Mucosa of rectum (tissue), 2 donors: ENCODE results near the gene DNAJC8.

ENCODE experiments used
- H3K27ac ChIP-seq, 2 donors: one replicate each; pipeline ENCODE4 v1.7.0; 2013; ENCODE audit warnings: inconsistent platforms in 2 of 2, low read depth in 2 of 2, low read length in 2 of 2
- H3K27me3 ChIP-seq, 2 donors: one replicate each; pipeline ENCODE4 v1.7.0; 2013; ENCODE audit warnings: low read length in 2 of 2; ENCODE audit not compliant: control insufficient read depth in 2 of 2, insufficient read depth in 2 of 2
- H3K36me3 ChIP-seq, 2 donors: one replicate each; pipeline ENCODE4 v1.7.0; 2013; ENCODE audit warnings: low read length in 2 of 2; ENCODE audit not compliant: control insufficient read depth in 2 of 2, insufficient read depth in 2 of 2
- H3K4me1 ChIP-seq, 2 donors: one replicate each; pipeline ENCODE4 v1.7.0; 2013; ENCODE audit warnings: low read length in 2 of 2, mild to moderate bottlenecking in 1 of 2; ENCODE audit not compliant: control insufficient read depth in 2 of 2, insufficient read depth in 2 of 2
- H3K4me3 ChIP-seq, 2 donors: one replicate each; pipeline ENCODE4 v1.7.0; 2013; ENCODE audit warnings: low read length in 2 of 2
- H3K9ac ChIP-seq, 2 donors: one replicate each; pipeline ENCODE4 v1.7.0; 2013; ENCODE audit warnings: low read length in 2 of 2, low read depth in 1 of 2, mild to moderate bottlenecking in 1 of 2
- H3K9me3 ChIP-seq, 2 donors: one replicate each; pipeline ENCODE4 v1.7.0; 2013; ENCODE audit warnings: low read length in 2 of 2; ENCODE audit not compliant: control insufficient read depth in 2 of 2
- donor health status: healthy.
- donor health status: Normal muscosa, but diverticular disease.

The DNAJC8 gene

GRCh38 chr1:28267633-28268032 lies 34.8 kb upstream of the DNAJC8 start:
- Histone ChIP-seq H3K4me1 (peaks cover 0 to 4% of the 10 kb centered on the region in 2 donors), H3K36me3 (peaks cover 12 to 18% of the 10 kb centered on the region in 2 donors), H3K27me3 (no peaks in the 10 kb centered on the region), H3K9me3 (no peaks in the 10 kb centered on the region), H3K27ac (no peak overlapping the region), H3K4me3 (no peak overlapping the region), H3K9ac (no peak overlapping the region)

- H3K27me3 ChIP-seq: no peaks in the 10 kb centered on the region
- no peak overlapping the region for H3K4me3 ChIP-seq
- peaks cover 0 to 4% of the 10 kb centered on the region in 2 donors for H3K4me1 ChIP-seq
- no peaks in the 10 kb centered on the region for H3K9me3 ChIP-seq
- no peak overlapping the region for H3K9ac ChIP-seq
- H3K27ac ChIP-seq: no peak overlapping the region
- peaks cover 5 to 11% of the 10 kb centered on the region in 2 donors for H3K36me3 ChIP-seq
Measured at GRCh38 chr1:28266920-28267322, 34.1 kb upstream of the DNAJC8 start.

- no peaks in the 10 kb centered on the region for H3K27me3 ChIP-seq
- H3K9ac ChIP-seq: no peak overlapping the region
- no peaks in the 10 kb centered on the region for H3K9me3 ChIP-seq
- H3K4me1 ChIP-seq: peaks cover 9 to 10% of the 10 kb centered on the region in 2 donors
- no peaks in the 10 kb centered on the region for H3K36me3 ChIP-seq
- no peak overlapping the region for H3K27ac ChIP-seq
- no peak overlapping the region for H3K4me3 ChIP-seq
Measured at GRCh38 chr1:28265577-28265976, 32.7 kb upstream of the DNAJC8 start.

GRCh38 chr1:28264897-28265296 lies 32.1 kb upstream of the DNAJC8 start:
- no peaks in the 10 kb centered on the region for H3K27me3 ChIP-seq
- peaks cover 9 to 10% of the 10 kb centered on the region in 2 donors for H3K4me1 ChIP-seq
- no peak overlapping the region for H3K27ac ChIP-seq
- no peaks in the 10 kb centered on the region for H3K36me3 ChIP-seq
- H3K9ac ChIP-seq: no peak overlapping the region
- no peak overlapping the region for H3K4me3 ChIP-seq
- H3K9me3 ChIP-seq: no peaks in the 10 kb centered on the region

- peak overlapping the region; percentile 82 to 88 for H3K4me3 ChIP-seq
- no peaks in the 10 kb centered on the region for H3K9me3 ChIP-seq
- H3K27ac ChIP-seq: no peak overlapping the region
- H3K27me3 ChIP-seq: no peaks in the 10 kb centered on the region
- H3K9ac ChIP-seq: peak overlapping the region; percentile 14 to 56
- peaks cover 14 to 15% of the 10 kb centered on the region in 2 donors for H3K4me1 ChIP-seq
- H3K36me3 ChIP-seq: no peaks in the 10 kb centered on the region
Measured at GRCh38 chr1:28260803-28261174, 28.0 kb upstream of the DNAJC8 start.

- Histone ChIP-seq H3K36me3 (no peaks in the 10 kb centered on the region), H3K9me3 (no peaks in the 10 kb centered on the region), H3K27ac (peak overlapping the region; percentile 84 to 86), H3K4me3 (peak overlapping the region; percentile 82 to 88), H3K9ac (peak overlapping the region; percentile 82 to 88), H3K27me3 (no peaks in the 10 kb centered on the region), H3K4me1 (peaks cover 14 to 15% of the 10 kb centered on the region in 2 donors)
Measured at GRCh38 chr1:28259934-28260802, 27.3 kb upstream of the DNAJC8 start.

- H3K4me3 ChIP-seq: peak within 1 kb of the TSS; percentile 82 to 88
- no peaks in the 10 kb centered on the region for H3K36me3 ChIP-seq
- no peaks in the 10 kb centered on the region for H3K9me3 ChIP-seq
- peak within 1 kb of the TSS; percentile 82 to 88 for H3K9ac ChIP-seq
- peaks cover 14 to 15% of the 10 kb centered on the region in 2 donors for H3K4me1 ChIP-seq
- no peaks in the 10 kb centered on the region for H3K27me3 ChIP-seq
- H3K27ac ChIP-seq: peak within 1 kb of the TSS; percentile 84 to 86
Measured at GRCh38 chr1:28259252-28259933, 26.6 kb upstream of the DNAJC8 start, which contains the start of gene SESN2. Gene SESN2, plus strand, starts transcription at chr1:28259518. Its CDS starts 330 bp downstream, at chr1:28259848.

- no peaks in the 10 kb centered on the region for H3K36me3 ChIP-seq
- H3K4me1 ChIP-seq: peaks cover 14 to 15% of the 10 kb centered on the region in 2 donors
- H3K27ac ChIP-seq: peak overlapping the region; percentile 25 to 43
- peak overlapping the region; percentile 44 to 71 for H3K4me3 ChIP-seq
- no peaks in the 10 kb centered on the region for H3K27me3 ChIP-seq
- H3K9me3 ChIP-seq: no peaks in the 10 kb centered on the region
- peak overlapping the region; percentile 5 to 25 for H3K9ac ChIP-seq
Measured at GRCh38 chr1:28258628-28259251, 25.9 kb upstream of the DNAJC8 start.

- Histone ChIP-seq H3K4me3 (no peak overlapping the region), H3K9me3 (no peaks in the 10 kb centered on the region), H3K36me3 (no peaks in the 10 kb centered on the region), H3K27me3 (no peaks in the 10 kb centered on the region), H3K4me1 (peaks cover 11 to 14% of the 10 kb centered on the region in 2 donors), H3K9ac (no peak overlapping the region), H3K27ac (no peak overlapping the region)
Measured at GRCh38 chr1:28257736-28258135, 24.9 kb upstream of the DNAJC8 start.
